OCI-LY7 (cell line): ENCODE data around the gene TEX36. TPM values are rescaled to one million over a fixed set of nuclear protein-coding genes. Genes with fewer than 3 reads are reported as not detected.
A peak's percentile ranks its signal among the peaks of the same experiment; 100 is the strongest.

ENCODE experiments used
- BruUV-seq: library from RNA; stranded (reverse); fragments of 400-500 nt; replicated peaks from 2 replicates; lab custom pipeline; 2021; lab: Mats Ljungman, UMichigan
- CTCF ChIA-PET: fragments of 300-600 bp; sonication (Branson Sonifier 250); formaldehyde crosslinking; loops from one replicate; lab custom pipeline; 2022; ENCODE audit warnings: antibody characterized with exemption; ENCODE audit not compliant: unreplicated experiment; lab: Charles Lee
- POLR2A ChIA-PET: fragments of 300-600 bp; sonication (Branson Sonifier 250); formaldehyde crosslinking; loops from one replicate; lab custom pipeline; 2022; ENCODE audit warnings: antibody characterized with exemption; lab: Charles Lee
- DNase-seq: peaks from one replicate; pipeline ENCODE4 v3.0.0-alpha.2; 2015; ENCODE audit warnings: low spot score
- H2AFZ ChIP-seq: fragments of 200-600 bp; sonication (generic), shearing (Covaris generic); 2 replicates; pipeline ENCODE4 v1.6.1; 2014; ENCODE audit warnings: mild to moderate bottlenecking, antibody characterized with exemption, low read length, moderate library complexity
- H3K27ac ChIP-seq: fragments of 200-600 bp; sonication (generic); 2 replicates; pipeline ENCODE4 v1.5.1; 2014; ENCODE audit warnings: mixed run types, low read depth, mild to moderate bottlenecking, moderate library complexity, low read length, inconsistent platforms; ENCODE audit not compliant: poor library complexity, severe bottlenecking
- H3K36me3 ChIP-seq: fragments of 200-600 bp; sonication (generic); 2 replicates; pipeline ENCODE4 v1.6.1; 2014; ENCODE audit warnings: mild to moderate bottlenecking, antibody characterized with exemption, low read length, moderate library complexity, mixed read lengths; ENCODE audit not compliant: insufficient read depth
- H3K4me1 ChIP-seq: fragments of 200-600 bp; sonication (generic); 2 replicates; pipeline ENCODE4 v1.5.1; 2014; ENCODE audit warnings: mild to moderate bottlenecking, low read length; ENCODE audit not compliant: insufficient read depth, poor library complexity, severe bottlenecking
- H3K4me2 ChIP-seq: fragments of 200-600 bp; sonication (generic); 2 replicates; pipeline ENCODE4 v1.6.1; 2014; ENCODE audit warnings: mild to moderate bottlenecking, low read length
- H3K4me3 ChIP-seq: fragments of 200-600 bp; sonication (generic); 2 replicates; pipeline ENCODE4 v1.5.1; 2014; ENCODE audit warnings: mild to moderate bottlenecking, low read depth, low read length; ENCODE audit not compliant: poor library complexity, severe bottlenecking
- H3K79me2 ChIP-seq: fragments of 200-600 bp; sonication (generic); 2 replicates; pipeline ENCODE4 v1.6.1; 2016; ENCODE audit warnings: low read depth, mild to moderate bottlenecking, low read length, moderate library complexity, mixed read lengths; ENCODE audit not compliant: insufficient read depth
- H3K9me2 ChIP-seq: fragments of 200-600 bp; sonication (generic); 2 replicates; pipeline ENCODE4 v1.6.1; 2016; ENCODE audit warnings: mild to moderate bottlenecking, low read length, mixed read lengths; ENCODE audit not compliant: insufficient read depth
- H3K9me3 ChIP-seq: fragments of 200-600 bp; sonication (generic); 2 replicates; pipeline ENCODE4 v1.6.1; 2014; ENCODE audit warnings: mild to moderate bottlenecking, mixed run types, low read length, mixed read lengths
- H4K20me1 ChIP-seq: fragments of 200-600 bp; sonication (generic); 2 replicates; pipeline ENCODE4 v1.6.1; 2014; ENCODE audit warnings: mild to moderate bottlenecking, antibody characterized with exemption, low read length, moderate library complexity, mixed read lengths; ENCODE audit not compliant: insufficient read depth
- EZH2phosphoT487 ChIP-seq: fragments of 200-600 bp; sonication (generic); IDR thresholded peaks from 2 replicates; pipeline ENCODE4 v1.6.1; 2018; ENCODE audit warnings: low read depth, borderline replicate concordance, mild to moderate bottlenecking, mixed run types, antibody characterized with exemption, low read length, moderate library complexity, mixed read lengths
- intact Hi-C: fragments of 100-400 bp; cut with micrococcal nuclease; formaldehyde crosslinking; loops from one replicate; pipeline ENCODE4 v1.10.0; 2022; ENCODE audit not compliant: unreplicated experiment
- total RNA-seq, 2 experiments: library from RNA; depleted of rRNA in 1 of 2; stranded (reverse); fragments of >200 nt in 1 of 2; shearing (Covaris generic) in 1 of 2; gene quantifications; 2 replicates each; pipeline ENCODE4 v1.2.3, GENCODE V29; 2014 to 2022
- TF ChIP-seq, protein P1 (sequence below): fragments of 200-600 bp; sonication (generic); conservative IDR thresholded peaks from 2 replicates; pipeline ENCODE4 v1.5.1; 2014; ENCODE audit warnings: mild to moderate bottlenecking, antibody characterized with exemption, low read length, moderate library complexity, mixed read lengths

The TEX36 gene
- total RNA-seq, 2 experiments from 2014 or later: not detected

- peak overlapping the region; percentile 9 for H3K4me3 ChIP-seq
- peaks cover 14% of the 10 kb centered on the region for H3K4me1 ChIP-seq
- H3K9me2 ChIP-seq: no peaks in the 10 kb centered on the region
- CTCF ChIA-PET: no interaction called here
- no peak for DNase-seq
- POLR2A ChIA-PET: no interaction called here
- TF ChIP-seq, protein P1, sequence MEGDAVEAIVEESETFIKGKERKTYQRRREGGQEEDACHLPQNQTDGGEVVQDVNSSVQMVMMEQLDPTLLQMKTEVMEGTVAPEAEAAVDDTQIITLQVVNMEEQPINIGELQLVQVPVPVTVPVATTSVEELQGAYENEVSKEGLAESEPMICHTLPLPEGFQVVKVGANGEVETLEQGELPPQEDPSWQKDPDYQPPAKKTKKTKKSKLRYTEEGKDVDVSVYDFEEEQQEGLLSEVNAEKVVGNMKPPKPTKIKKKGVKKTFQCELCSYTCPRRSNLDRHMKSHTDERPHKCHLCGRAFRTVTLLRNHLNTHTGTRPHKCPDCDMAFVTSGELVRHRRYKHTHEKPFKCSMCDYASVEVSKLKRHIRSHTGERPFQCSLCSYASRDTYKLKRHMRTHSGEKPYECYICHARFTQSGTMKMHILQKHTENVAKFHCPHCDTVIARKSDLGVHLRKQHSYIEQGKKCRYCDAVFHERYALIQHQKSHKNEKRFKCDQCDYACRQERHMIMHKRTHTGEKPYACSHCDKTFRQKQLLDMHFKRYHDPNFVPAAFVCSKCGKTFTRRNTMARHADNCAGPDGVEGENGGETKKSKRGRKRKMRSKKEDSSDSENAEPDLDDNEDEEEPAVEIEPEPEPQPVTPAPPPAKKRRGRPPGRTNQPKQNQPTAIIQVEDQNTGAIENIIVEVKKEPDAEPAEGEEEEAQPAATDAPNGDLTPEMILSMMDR: no peak
- TF ChIP-seq EZH2phosphoT487: no peak
- H3K27ac ChIP-seq: no peak overlapping the region
- intact Hi-C loops: no loop called here
- no peaks in the 10 kb centered on the region for H3K36me3 ChIP-seq
- no peaks in the 10 kb centered on the region for H3K9me3 ChIP-seq
- BruUV-seq: no TSS peak
- peak overlapping the region; percentile 46 for H3K4me2 ChIP-seq
- peak overlapping the region; percentile 89 for H2AFZ ChIP-seq
- no peaks in the 10 kb centered on the region for H3K79me2 ChIP-seq
- no peaks in the 10 kb centered on the region for H4K20me1 ChIP-seq
Observed at GRCh38 chr10:125692196-125692595, 9.2 kb upstream of the TEX36 start.

GRCh38 chr10:125691160-125691981 is 8.4 kb upstream of the TEX36 start:
- Histone ChIP-seq H3K36me3 (no peaks in the 10 kb centered on the region), H4K20me1 (no peaks in the 10 kb centered on the region), H3K9me3 (no peaks in the 10 kb centered on the region), H2AFZ (no peak overlapping the region), H3K4me1 (peaks cover 14% of the 10 kb centered on the region), H3K4me2 (no peak overlapping the region), H3K27ac (no peak overlapping the region), H3K79me2 (no peaks in the 10 kb centered on the region), H3K9me2 (no peaks in the 10 kb centered on the region), H3K4me3 (no peak overlapping the region)
- TF ChIP-seq EZH2phosphoT487: no peak
- TF ChIP-seq, protein P1: no peak
- intact Hi-C loops: no loop called here
- CTCF ChIA-PET: no interaction called here
- DNase-seq: no peak
- no TSS peak for BruUV-seq
- POLR2A ChIA-PET: interaction anchor here (0.6 to 1.1 kb wide), 2 partner anchors 11 to 180 kb away, joined by 3 to 6 read pairs; no protein-coding TSS in a partner anchor

- H3K27ac ChIP-seq: no peak overlapping the region
- H3K9me3 ChIP-seq: no peaks in the 10 kb centered on the region
- no peaks in the 10 kb centered on the region for H3K9me2 ChIP-seq
- H3K4me1 ChIP-seq: peaks cover 14% of the 10 kb centered on the region
- BruUV-seq: no TSS peak
- intact Hi-C loops: no loop called here
- H3K79me2 ChIP-seq: no peaks in the 10 kb centered on the region
- CTCF ChIA-PET: interaction anchor here (0.5 kb wide), 1 partner anchor 1447 kb away, joined by 3 read pairs; no protein-coding TSS in a partner anchor
- H3K4me2 ChIP-seq: no peak overlapping the region
- H2AFZ ChIP-seq: no peak overlapping the region
- TF ChIP-seq, protein P1: no peak
- no peak for TF ChIP-seq EZH2phosphoT487
- POLR2A ChIA-PET: interaction anchor here (0.5 to 1.1 kb wide), 5 partner anchors 10 to 671 kb away, joined by 3 read pairs; no protein-coding TSS in a partner anchor
- no peak for DNase-seq
- H3K36me3 ChIP-seq: no peaks in the 10 kb centered on the region
- no peak overlapping the region for H3K4me3 ChIP-seq
- no peaks in the 10 kb centered on the region for H4K20me1 ChIP-seq
Observed at GRCh38 chr10:125689955-125690569, 7.1 kb upstream of the TEX36 start.
